Measurements from ENCODE around the gene AKAP8. TPM values are rescaled to one million over a fixed set of nuclear protein-coding genes. Genes with fewer than 3 reads are reported as not detected.

AKAP8 gene
- total RNA-seq (ENCODE audit: low replicate concordance) = 34.8 and 37.0 TPM in 2 replicates
- long read RNA-seq, transcript AKAP8-201 (14 exons, 3,670 nt) = major isoform, 7 of 16 reads
- long read RNA-seq, partial matches to known transcripts = 4 of 16 reads
- long read RNA-seq, other reads (novel, unspliced or antisense) = 4 of 16 reads

DNA sequence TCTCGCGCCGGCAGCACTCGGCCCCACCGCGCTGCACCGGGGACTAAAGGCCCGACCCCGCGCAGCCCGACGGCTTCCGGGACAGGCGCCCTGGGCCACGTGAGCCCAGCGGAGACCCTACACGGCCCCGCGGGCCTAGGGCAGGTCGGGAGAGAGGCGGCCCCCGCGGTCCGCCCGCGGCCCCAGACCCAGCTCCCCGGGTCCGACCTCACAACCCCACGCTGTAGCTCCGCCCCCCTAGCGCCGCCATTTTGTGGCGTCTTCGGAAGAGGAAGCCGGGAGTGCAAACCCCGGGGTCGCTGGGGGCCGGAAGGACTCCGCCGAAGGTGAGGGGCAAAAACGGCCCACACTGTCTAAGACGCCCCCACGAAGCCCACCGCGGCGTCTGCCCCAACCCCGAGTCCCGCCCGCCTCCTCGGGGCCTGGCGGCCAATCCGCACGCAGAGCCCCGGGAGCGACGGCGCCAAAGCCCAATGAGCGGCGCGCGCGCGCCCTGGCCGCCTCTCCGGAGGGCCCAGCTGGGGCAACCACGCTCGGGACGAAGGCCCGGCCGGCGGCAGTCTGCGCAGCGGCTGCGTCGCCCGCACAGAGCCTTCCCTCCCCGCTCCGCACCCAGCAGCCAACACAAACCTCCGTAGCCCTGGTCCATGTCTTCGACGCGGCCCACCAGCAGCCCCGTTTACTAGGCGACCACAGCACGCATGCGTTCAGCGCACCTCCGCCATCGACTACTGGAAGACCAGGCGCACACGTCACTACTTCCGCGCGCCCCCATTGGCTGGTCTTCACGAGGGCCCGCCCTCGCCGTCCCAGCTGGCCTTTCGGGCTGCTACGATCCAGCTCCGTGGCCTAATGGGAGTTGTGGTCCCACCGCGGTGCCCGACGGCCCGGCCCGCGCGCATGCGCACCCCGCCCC is at the start of gene AKAP8:
AKAP8 (minus strand) TSS at position 705 of the 916 bp plus-strand sequence; CDS start at position 649, 56 bp downstream.
- DNase-seq (ENCODE audit: extremely low spot score, unreplicated experiment) = peak; percentile 98
- Mint-ChIP-seq H3K27me3 (no peaks in the 10 kb centered on the region), H3K4me1 (ENCODE audit: unreplicated experiment) (peaks cover 27% of the 10 kb centered on the region), H3K9me3 (no peaks in the 10 kb centered on the region), H3K27ac (peak within 1 kb of the TSS; percentile 100), H3K36me3 (no peaks in the 10 kb centered on the region), H3K4me3 (peak within 1 kb of the TSS; percentile 100)
- TF ChIP-seq, protein P1, sequence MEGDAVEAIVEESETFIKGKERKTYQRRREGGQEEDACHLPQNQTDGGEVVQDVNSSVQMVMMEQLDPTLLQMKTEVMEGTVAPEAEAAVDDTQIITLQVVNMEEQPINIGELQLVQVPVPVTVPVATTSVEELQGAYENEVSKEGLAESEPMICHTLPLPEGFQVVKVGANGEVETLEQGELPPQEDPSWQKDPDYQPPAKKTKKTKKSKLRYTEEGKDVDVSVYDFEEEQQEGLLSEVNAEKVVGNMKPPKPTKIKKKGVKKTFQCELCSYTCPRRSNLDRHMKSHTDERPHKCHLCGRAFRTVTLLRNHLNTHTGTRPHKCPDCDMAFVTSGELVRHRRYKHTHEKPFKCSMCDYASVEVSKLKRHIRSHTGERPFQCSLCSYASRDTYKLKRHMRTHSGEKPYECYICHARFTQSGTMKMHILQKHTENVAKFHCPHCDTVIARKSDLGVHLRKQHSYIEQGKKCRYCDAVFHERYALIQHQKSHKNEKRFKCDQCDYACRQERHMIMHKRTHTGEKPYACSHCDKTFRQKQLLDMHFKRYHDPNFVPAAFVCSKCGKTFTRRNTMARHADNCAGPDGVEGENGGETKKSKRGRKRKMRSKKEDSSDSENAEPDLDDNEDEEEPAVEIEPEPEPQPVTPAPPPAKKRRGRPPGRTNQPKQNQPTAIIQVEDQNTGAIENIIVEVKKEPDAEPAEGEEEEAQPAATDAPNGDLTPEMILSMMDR (conservative IDR thresholded peaks at IDR 0.05) = no peak

- H3K4me3 Mint-ChIP-seq = no peak overlapping the region
- DNase-seq (ENCODE audit: extremely low spot score, unreplicated experiment) = no peak
- H3K9me3 Mint-ChIP-seq = no peaks in the 10 kb centered on the region
- H3K27ac Mint-ChIP-seq = no peak overlapping the region
- peaks cover 12% of the 10 kb centered on the region for H3K4me1 Mint-ChIP-seq (ENCODE audit: unreplicated experiment)
- H3K27me3 Mint-ChIP-seq = no peaks in the 10 kb centered on the region
- TF ChIP-seq, protein P1 (conservative IDR thresholded peaks at IDR 0.05) = no peak
- peaks cover 14% of the 10 kb centered on the region for H3K36me3 Mint-ChIP-seq
Observed at GRCh38 chr19:15427991-15428471, 48.4 kb upstream of the AKAP8 start.

GRCh38 chr19:15427350-15427700 is 47.7 kb upstream of the AKAP8 start:
- Mint-ChIP-seq H3K27ac (no peak overlapping the region), H3K9me3 (no peaks in the 10 kb centered on the region), H3K36me3 (peaks cover 17% of the 10 kb centered on the region), H3K27me3 (no peaks in the 10 kb centered on the region), H3K4me1 (ENCODE audit: unreplicated experiment) (peaks cover 12% of the 10 kb centered on the region), H3K4me3 (no peak overlapping the region)
- DNase-seq (ENCODE audit: extremely low spot score, unreplicated experiment) = no peak
- TF ChIP-seq, protein P1 (conservative IDR thresholded peaks at IDR 0.05) = no peak

GRCh38 chr19:15426485-15427349 is 47.1 kb upstream of the AKAP8 start:
- Mint-ChIP-seq H3K36me3 (peaks cover 17% of the 10 kb centered on the region), H3K4me3 (no peak overlapping the region), H3K4me1 (ENCODE audit: unreplicated experiment) (peaks cover 11% of the 10 kb centered on the region), H3K9me3 (no peaks in the 10 kb centered on the region), H3K27me3 (no peaks in the 10 kb centered on the region), H3K27ac (no peak overlapping the region)
- no peak for DNase-seq (ENCODE audit: extremely low spot score, unreplicated experiment)
- TF ChIP-seq, protein P1 (conservative IDR thresholded peaks at IDR 0.05) = no peak

DNA sequence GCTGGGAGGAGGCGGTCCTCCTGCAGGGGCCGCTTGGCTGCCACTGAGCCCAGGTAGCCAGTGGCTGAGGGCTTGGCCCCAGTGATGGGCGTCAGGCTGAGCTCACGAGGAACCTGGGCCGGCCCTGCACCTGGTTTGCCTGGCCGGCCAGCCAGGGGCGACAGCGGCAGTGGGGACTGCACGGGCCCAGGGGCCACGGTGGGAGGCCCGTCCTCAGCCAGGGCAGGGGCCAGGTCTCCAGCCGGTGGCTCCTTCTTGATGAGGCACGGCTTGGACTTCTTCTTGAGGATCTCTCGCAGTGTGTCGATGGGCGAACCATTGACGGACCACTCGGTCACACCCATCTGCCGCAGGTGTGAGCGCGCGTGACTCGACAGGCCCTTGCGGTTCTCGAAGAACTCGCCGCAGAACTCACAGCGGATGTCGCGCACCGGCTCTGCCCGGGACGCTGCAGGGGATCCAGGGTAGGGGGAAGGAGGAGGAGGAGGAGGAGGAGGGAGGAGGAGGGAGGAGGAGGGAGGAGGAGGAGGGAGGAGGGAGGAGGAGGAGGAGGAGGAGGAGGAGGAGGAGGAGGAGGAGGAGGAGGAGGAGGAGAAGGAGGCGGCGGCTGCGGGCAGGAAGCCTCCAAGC is 45.8 kb upstream of the AKAP8 start:
- Mint-ChIP-seq H3K27ac (no peak overlapping the region), H3K4me1 (ENCODE audit: unreplicated experiment) (peaks cover 3% of the 10 kb centered on the region), H3K27me3 (no peaks in the 10 kb centered on the region), H3K4me3 (no peak overlapping the region), H3K9me3 (no peaks in the 10 kb centered on the region), H3K36me3 (peaks cover 17% of the 10 kb centered on the region)
- TF ChIP-seq, protein P1 (conservative IDR thresholded peaks at IDR 0.05) = no peak
- DNase-seq (ENCODE audit: extremely low spot score, unreplicated experiment) = no peak
